HepG2 (cell line): Measurements from ENCODE around the gene ZCCHC3. TPM values are rescaled to one million over a fixed set of nuclear protein-coding genes. Genes with fewer than 3 reads are reported as not detected.

Experiments
- ATF1 ChIP-seq: IDR thresholded peaks from 2 replicates; pipeline ENCODE4 v1.6.1; 2016; ENCODE audit warnings: mild to moderate bottlenecking, control low read depth
- DNMT1 ChIP-seq: sonication (generic); formaldehyde crosslinking; IDR thresholded peaks from 2 replicates; pipeline ENCODE4 v1.5.1; 2020; ENCODE audit warnings: mild to moderate bottlenecking, missing genetic modification reagents
- KDM3A ChIP-seq: IDR thresholded peaks from 2 replicates; pipeline ENCODE4 v1.6.1; 2018; ENCODE audit warnings: low read depth, missing compliant biosample characterization
- MEIS1 ChIP-seq: sonication (generic); formaldehyde crosslinking; IDR thresholded peaks from 2 replicates; pipeline ENCODE4 v1.9.0; 2021; ENCODE audit warnings: mild to moderate bottlenecking, missing genetic modification reagents, moderate library complexity, borderline replicate concordance
- PHF20 ChIP-seq: sonication (generic); formaldehyde crosslinking; IDR thresholded peaks from 2 replicates; pipeline ENCODE4 v1.5.0; 2020; ENCODE audit warnings: mild to moderate bottlenecking, missing genetic modification reagents
- PTBP1 ChIP-seq: fragments of 200-400 bp; formaldehyde crosslinking; IDR thresholded peaks from 2 replicates; pipeline ENCODE4 v1.6.1; 2018; ENCODE audit warnings: low read length, low read depth; ENCODE audit not compliant: poor library complexity, severe bottlenecking
- SAFB2 ChIP-seq: sonication (generic); formaldehyde crosslinking; IDR thresholded peaks from 2 replicates; pipeline ENCODE4 v1.5.1; 2020; ENCODE audit warnings: missing genetic modification reagents, low read depth, mild to moderate bottlenecking, borderline replicate concordance
- TCF7 ChIP-seq: sonication (generic); IDR thresholded peaks from 2 replicates; pipeline ENCODE4 v1.6.1; 2016; ENCODE audit warnings: antibody characterized with exemption, low read depth
- XBP1 ChIP-seq: sonication (generic); formaldehyde crosslinking; IDR thresholded peaks from 2 replicates; pipeline ENCODE4 v1.5.0; 2020; ENCODE audit warnings: missing genetic modification reagents
- ZFP36L1 ChIP-seq: sonication (generic); formaldehyde crosslinking; IDR thresholded peaks from 2 replicates; pipeline ENCODE4 v1.8.0; 2022; ENCODE audit warnings: mild to moderate bottlenecking, missing genetic modification reagents, moderate library complexity
- ZNF180 ChIP-seq: sonication (generic); formaldehyde crosslinking; IDR thresholded peaks from 2 replicates; pipeline ENCODE4 v1.4.0; 2020; ENCODE audit warnings: low read depth, missing genetic modification reagents, borderline replicate concordance
- ZNF792 ChIP-seq: IDR thresholded peaks from 2 replicates; pipeline ENCODE4 v1.6.1; 2016
- polyA plus RNA-seq, 8 experiments: library from polyadenylated mRNA; depleted of rRNA in 3 of 8; stranded (reverse) in 7 of 8; unstranded in 1 of 8; fragments of >200 nt; fragmentation: Illumina TruSeq in 4 of 8; extraction: Trizol in 4 of 8; gene quantifications; 2 replicates each; pipeline versions ENCODE4 v1.2.1 to v1.2.3, GENCODE V29; 2011 to 2016; ENCODE audit warnings: low read depth in 4 of 8, missing spikeins in 1 of 8, mixed read lengths in 1 of 8; ENCODE audit not compliant: insufficient read depth in 1 of 8
- total RNA-seq, 5 experiments: library from RNA; depleted of rRNA; stranded (reverse); fragments of >200 nt; fragmentation: Illumina TruSeq; extraction: Trizol; gene quantifications; 2 replicates each; pipeline ENCODE4 v1.2.3, GENCODE V29; 2016; ENCODE audit warnings: low read depth in 1 of 5
- TF ChIP-seq, protein P1 (sequence below): sonication (generic); formaldehyde crosslinking; IDR thresholded peaks from 2 replicates; pipeline ENCODE4 v1.5.0; 2020; ENCODE audit warnings: mild to moderate bottlenecking, missing genetic modification reagents, borderline replicate concordance
- TF ChIP-seq, protein P2 (sequence below): sonication (generic); formaldehyde crosslinking; IDR thresholded peaks from 2 replicates; pipeline ENCODE4 v1.8.1; 2023; ENCODE audit warnings: missing genetic modification reagents, mild to moderate bottlenecking, borderline replicate concordance
- TF ChIP-seq, protein P3 (sequence below): sonication (generic); formaldehyde crosslinking; IDR thresholded peaks from 2 replicates; pipeline ENCODE4 v1.8.0; 2022; ENCODE audit warnings: mild to moderate bottlenecking, missing genetic modification reagents, moderate library complexity
- TF ChIP-seq, protein P4 (sequence below), 2 experiments: sonication (generic) in 1 of 2; formaldehyde crosslinking in 1 of 2; IDR thresholded peaks; 2 replicates each; pipeline versions ENCODE4 v1.6.1 to v1.9.0; 2014 to 2022; ENCODE audit warnings: antibody characterized with exemption in 1 of 2, borderline replicate concordance in 1 of 2, inconsistent platforms in 1 of 2, low read depth in 1 of 2, missing genetic modification reagents in 1 of 2

The ZCCHC3 gene
- total and polyA plus RNA-seq, 2 of the 13 experiments (the other 11 are each of a cell fraction or from before 2014, with no cell fraction given) = 46.6 to 63.0 TPM

DNA sequence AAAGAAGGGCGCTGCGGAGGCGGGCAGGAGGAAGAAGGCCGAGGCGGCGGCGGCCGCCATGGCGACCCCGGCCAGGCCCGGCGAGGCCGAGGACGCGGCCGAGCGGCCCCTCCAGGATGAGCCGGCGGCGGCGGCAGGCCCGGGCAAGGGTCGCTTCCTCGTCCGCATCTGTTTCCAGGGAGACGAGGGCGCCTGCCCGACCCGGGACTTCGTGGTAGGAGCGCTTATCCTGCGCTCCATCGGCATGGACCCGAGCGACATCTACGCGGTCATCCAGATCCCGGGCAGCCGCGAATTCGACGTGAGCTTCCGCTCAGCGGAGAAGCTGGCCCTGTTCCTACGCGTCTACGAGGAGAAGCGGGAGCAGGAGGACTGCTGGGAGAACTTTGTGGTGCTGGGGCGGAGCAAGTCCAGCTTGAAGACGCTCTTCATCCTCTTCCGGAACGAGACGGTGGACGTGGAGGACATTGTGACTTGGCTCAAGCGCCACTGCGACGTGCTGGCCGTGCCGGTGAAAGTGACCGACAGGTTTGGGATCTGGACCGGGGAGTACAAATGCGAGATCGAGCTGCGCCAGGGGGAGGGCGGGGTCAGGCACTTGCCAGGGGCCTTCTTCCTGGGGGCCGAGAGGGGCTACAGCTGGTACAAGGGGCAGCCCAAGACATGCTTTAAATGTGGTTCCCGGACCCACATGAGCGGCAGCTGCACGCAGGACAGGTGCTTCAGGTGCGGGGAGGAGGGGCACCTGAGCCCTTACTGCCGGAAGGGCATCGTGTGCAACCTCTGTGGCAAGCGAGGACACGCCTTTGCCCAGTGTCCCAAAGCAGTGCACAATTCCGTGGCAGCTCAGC is 780 bp downstream of the ZCCHC3 start (continued):
- TF ChIP-seq, protein P1, sequence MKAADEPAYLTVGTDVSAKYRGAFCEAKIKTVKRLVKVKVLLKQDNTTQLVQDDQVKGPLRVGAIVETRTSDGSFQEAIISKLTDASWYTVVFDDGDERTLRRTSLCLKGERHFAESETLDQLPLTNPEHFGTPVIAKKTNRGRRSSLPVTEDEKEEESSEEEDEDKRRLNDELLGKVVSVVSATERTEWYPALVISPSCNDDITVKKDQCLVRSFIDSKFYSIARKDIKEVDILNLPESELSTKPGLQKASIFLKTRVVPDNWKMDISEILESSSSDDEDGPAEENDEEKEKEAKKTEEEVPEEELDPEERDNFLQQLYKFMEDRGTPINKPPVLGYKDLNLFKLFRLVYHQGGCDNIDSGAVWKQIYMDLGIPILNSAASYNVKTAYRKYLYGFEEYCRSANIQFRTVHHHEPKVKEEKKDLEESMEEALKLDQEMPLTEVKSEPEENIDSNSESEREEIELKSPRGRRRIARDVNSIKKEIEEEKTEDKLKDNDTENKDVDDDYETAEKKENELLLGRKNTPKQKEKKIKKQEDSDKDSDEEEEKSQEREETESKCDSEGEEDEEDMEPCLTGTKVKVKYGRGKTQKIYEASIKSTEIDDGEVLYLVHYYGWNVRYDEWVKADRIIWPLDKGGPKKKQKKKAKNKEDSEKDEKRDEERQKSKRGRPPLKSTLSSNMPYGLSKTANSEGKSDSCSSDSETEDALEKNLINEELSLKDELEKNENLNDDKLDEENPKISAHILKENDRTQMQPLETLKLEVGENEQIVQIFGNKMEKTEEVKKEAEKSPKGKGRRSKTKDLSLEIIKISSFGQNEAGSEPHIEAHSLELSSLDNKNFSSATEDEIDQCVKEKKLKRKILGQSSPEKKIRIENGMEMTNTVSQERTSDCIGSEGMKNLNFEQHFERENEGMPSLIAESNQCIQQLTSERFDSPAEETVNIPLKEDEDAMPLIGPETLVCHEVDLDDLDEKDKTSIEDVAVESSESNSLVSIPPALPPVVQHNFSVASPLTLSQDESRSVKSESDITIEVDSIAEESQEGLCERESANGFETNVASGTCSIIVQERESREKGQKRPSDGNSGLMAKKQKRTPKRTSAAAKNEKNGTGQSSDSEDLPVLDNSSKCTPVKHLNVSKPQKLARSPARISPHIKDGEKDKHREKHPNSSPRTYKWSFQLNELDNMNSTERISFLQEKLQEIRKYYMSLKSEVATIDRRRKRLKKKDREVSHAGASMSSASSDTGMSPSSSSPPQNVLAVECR (CRISPR knock-in tag) = peak; percentile 79
- TF ChIP-seq ZNF792 (CRISPR knock-in tag) = peak; percentile 38; the same call in 1 of the 2 replicates
- TF ChIP-seq MEIS1 (CRISPR knock-in tag) = no peak
- no peak for TF ChIP-seq PTBP1
- TF ChIP-seq ATF1 (CRISPR knock-in tag) = no peak
- TF ChIP-seq, protein P2, sequence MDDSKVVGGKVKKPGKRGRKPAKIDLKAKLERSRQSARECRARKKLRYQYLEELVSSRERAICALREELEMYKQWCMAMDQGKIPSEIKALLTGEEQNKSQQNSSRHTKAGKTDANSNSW (CRISPR knock-in tag) = peak; percentile 68; the same call in 1 of the 2 replicates
- TF ChIP-seq, protein P3, sequence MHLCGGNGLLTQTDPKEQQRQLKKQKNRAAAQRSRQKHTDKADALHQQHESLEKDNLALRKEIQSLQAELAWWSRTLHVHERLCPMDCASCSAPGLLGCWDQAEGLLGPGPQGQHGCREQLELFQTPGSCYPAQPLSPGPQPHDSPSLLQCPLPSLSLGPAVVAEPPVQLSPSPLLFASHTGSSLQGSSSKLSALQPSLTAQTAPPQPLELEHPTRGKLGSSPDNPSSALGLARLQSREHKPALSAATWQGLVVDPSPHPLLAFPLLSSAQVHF (CRISPR knock-in tag) = 0 out of 2 replicates have a peak, but pooled peaks have one; percentile 58
- TF ChIP-seq, protein P4, sequence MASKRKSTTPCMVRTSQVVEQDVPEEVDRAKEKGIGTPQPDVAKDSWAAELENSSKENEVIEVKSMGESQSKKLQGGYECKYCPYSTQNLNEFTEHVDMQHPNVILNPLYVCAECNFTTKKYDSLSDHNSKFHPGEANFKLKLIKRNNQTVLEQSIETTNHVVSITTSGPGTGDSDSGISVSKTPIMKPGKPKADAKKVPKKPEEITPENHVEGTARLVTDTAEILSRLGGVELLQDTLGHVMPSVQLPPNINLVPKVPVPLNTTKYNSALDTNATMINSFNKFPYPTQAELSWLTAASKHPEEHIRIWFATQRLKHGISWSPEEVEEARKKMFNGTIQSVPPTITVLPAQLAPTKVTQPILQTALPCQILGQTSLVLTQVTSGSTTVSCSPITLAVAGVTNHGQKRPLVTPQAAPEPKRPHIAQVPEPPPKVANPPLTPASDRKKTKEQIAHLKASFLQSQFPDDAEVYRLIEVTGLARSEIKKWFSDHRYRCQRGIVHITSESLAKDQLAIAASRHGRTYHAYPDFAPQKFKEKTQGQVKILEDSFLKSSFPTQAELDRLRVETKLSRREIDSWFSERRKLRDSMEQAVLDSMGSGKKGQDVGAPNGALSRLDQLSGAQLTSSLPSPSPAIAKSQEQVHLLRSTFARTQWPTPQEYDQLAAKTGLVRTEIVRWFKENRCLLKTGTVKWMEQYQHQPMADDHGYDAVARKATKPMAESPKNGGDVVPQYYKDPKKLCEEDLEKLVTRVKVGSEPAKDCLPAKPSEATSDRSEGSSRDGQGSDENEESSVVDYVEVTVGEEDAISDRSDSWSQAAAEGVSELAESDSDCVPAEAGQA (IDR thresholded peaks at IDR 0.05; ENCODE audit: low read depth) = no peak
- TF ChIP-seq, protein P4 (CRISPR knock-in tag; IDR thresholded peaks at IDR 0.05; ENCODE audit: borderline replicate concordance) = no peak
- no peak; the same call in 1 of the 2 replicates for TF ChIP-seq TCF7
- TF ChIP-seq XBP1 (CRISPR knock-in tag) = no peak
- TF ChIP-seq ZNF180 (CRISPR knock-in tag) = no peak
- TF ChIP-seq PHF20 (CRISPR knock-in tag) = peak; percentile 56; the same call in 1 of the 2 replicates
- no peak; the same call in 1 of the 2 replicates for TF ChIP-seq ZFP36L1
- TF ChIP-seq KDM3A = peak; percentile 72; the same call in 1 of the 2 replicates
- TF ChIP-seq DNMT1 = 0 out of 2 replicates have a peak, but pooled peaks have one; percentile 16
- peak; percentile 57; the same call in 1 of the 2 replicates for TF ChIP-seq SAFB2 (CRISPR knock-in tag)
